ENCODE results near the gene BTBD19. TPM values are rescaled to one million over a fixed set of nuclear protein-coding genes. Genes with fewer than 3 reads are reported as not detected.

Gene BTBD19
- polyA plus RNA-seq, 1 donor (not counting 4 experiments of a cell fraction or from before 2014, with no cell fraction given): 2.9 TPM

- H3K79me2 ChIP-seq (ENCODE audit: control insufficient read depth, insufficient read depth, low read length): no peaks in the 10 kb centered on the region
- no peaks in the 10 kb centered on the region for H4K20me1 ChIP-seq (ENCODE audit: control insufficient read depth, extremely low read depth, insufficient read depth, low read length)
- no peak overlapping the region for H3K4me2 ChIP-seq (ENCODE audit: control insufficient read depth, extremely low read depth, insufficient read depth, low read depth, low read length)
- H2AFZ ChIP-seq (ENCODE audit: control insufficient read depth, low read length): no peak overlapping the region
- FAIRE-seq (no peak), DNase-seq (ENCODE audit: low read depth, low spot score) (no peak)
- H3K9me1 ChIP-seq (ENCODE audit: control insufficient read depth, extremely low read depth, insufficient read depth, low read length): no peaks in the 10 kb centered on the region
- peaks cover 3% of the 10 kb centered on the region for H3K27me3 ChIP-seq (ENCODE audit: control insufficient read depth, extremely low read depth, insufficient read depth, low read length)
- no peaks in the 10 kb centered on the region for H3K36me3 ChIP-seq (ENCODE audit: control insufficient read depth in 2 of 2, extremely low read depth in 1 of 2, insufficient read depth in 2 of 2, low read length in 2 of 2)
- dilution Hi-C loops (cut with MboI; ENCODE audit: extremely low pct_ligation_motif_present, low sequenced_read_pairs): no loop called here
- no peak for TF ChIP-seq EZH2 (IDR thresholded peaks at IDR 0.05; ENCODE audit: low read length)
- TF ChIP-seq CTCF (optimal IDR thresholded peaks at IDR 0.05 in 1 of 3, IDR thresholded peaks at IDR 0.05 in 1 of 3, conservative IDR thresholded peaks at IDR 0.05 in 1 of 3; ENCODE audit: extremely low read depth in 1 of 3, insufficient read depth in 2 of 3, low read length in 3 of 3): no peak
- no peak overlapping the region for H3K9ac ChIP-seq (ENCODE audit: control insufficient read depth, extremely low read depth, insufficient read depth, low read length)
- H3K27ac ChIP-seq (ENCODE audit: control insufficient read depth, insufficient read depth, low read length): no peak overlapping the region
- H3K9me3 ChIP-seq (ENCODE audit: control insufficient read depth, low read depth, low read length): no peaks in the 10 kb centered on the region
- no peak overlapping the region for H3K4me3 ChIP-seq (ENCODE audit: control insufficient read depth in 2 of 3, extremely low read depth in 1 of 3, insufficient read depth in 2 of 3, low read depth in 1 of 3, low read length in 3 of 3)
- no peaks in the 10 kb centered on the region for H3K4me1 ChIP-seq (ENCODE audit: control insufficient read depth, extremely low read depth, insufficient read depth, low read length)
Measured at GRCh38 chr1:44826375-44827196, 18.3 kb downstream of the BTBD19 start.

- H3K9me1 ChIP-seq (ENCODE audit: control insufficient read depth, extremely low read depth, insufficient read depth, low read length): no peaks in the 10 kb centered on the region
- no peak overlapping the region for H3K4me3 ChIP-seq (ENCODE audit: control insufficient read depth in 2 of 3, extremely low read depth in 1 of 3, insufficient read depth in 2 of 3, low read depth in 1 of 3, low read length in 3 of 3)
- no peak overlapping the region for H2AFZ ChIP-seq (ENCODE audit: control insufficient read depth, low read length)
- FAIRE-seq (no peak), DNase-seq (ENCODE audit: low read depth, low spot score) (no peak)
- no peak overlapping the region for H3K27ac ChIP-seq (ENCODE audit: control insufficient read depth, insufficient read depth, low read length)
- H3K36me3 ChIP-seq (ENCODE audit: control insufficient read depth in 2 of 2, extremely low read depth in 1 of 2, insufficient read depth in 2 of 2, low read length in 2 of 2): no peaks in the 10 kb centered on the region
- H3K9me3 ChIP-seq (ENCODE audit: control insufficient read depth, low read depth, low read length): no peaks in the 10 kb centered on the region
- H3K4me1 ChIP-seq (ENCODE audit: control insufficient read depth, extremely low read depth, insufficient read depth, low read length): no peaks in the 10 kb centered on the region
- peaks cover 3% of the 10 kb centered on the region for H3K27me3 ChIP-seq (ENCODE audit: control insufficient read depth, extremely low read depth, insufficient read depth, low read length)
- no peak for TF ChIP-seq EZH2 (IDR thresholded peaks at IDR 0.05; ENCODE audit: low read length)
- no peak for TF ChIP-seq CTCF (optimal IDR thresholded peaks at IDR 0.05 in 1 of 3, IDR thresholded peaks at IDR 0.05 in 1 of 3, conservative IDR thresholded peaks at IDR 0.05 in 1 of 3; ENCODE audit: extremely low read depth in 1 of 3, insufficient read depth in 2 of 3, low read length in 3 of 3)
- H3K4me2 ChIP-seq (ENCODE audit: control insufficient read depth, extremely low read depth, insufficient read depth, low read depth, low read length): no peak overlapping the region
- no peaks in the 10 kb centered on the region for H3K79me2 ChIP-seq (ENCODE audit: control insufficient read depth, insufficient read depth, low read length)
- no peaks in the 10 kb centered on the region for H4K20me1 ChIP-seq (ENCODE audit: control insufficient read depth, extremely low read depth, insufficient read depth, low read length)
- no peak overlapping the region for H3K9ac ChIP-seq (ENCODE audit: control insufficient read depth, extremely low read depth, insufficient read depth, low read length)
- dilution Hi-C loops (cut with MboI; ENCODE audit: extremely low pct_ligation_motif_present, low sequenced_read_pairs): no loop called here
Measured at GRCh38 chr1:44827197-44828002, 19.1 kb downstream of the BTBD19 start.
